ENCODE results near the gene PROX1.

Gene PROX1

GRCh38 chr1:213997772-213998107 lies 10.0 kb downstream of the PROX1 start:
- no peak for DNase-seq (ENCODE audit: low spot score)

DNA sequence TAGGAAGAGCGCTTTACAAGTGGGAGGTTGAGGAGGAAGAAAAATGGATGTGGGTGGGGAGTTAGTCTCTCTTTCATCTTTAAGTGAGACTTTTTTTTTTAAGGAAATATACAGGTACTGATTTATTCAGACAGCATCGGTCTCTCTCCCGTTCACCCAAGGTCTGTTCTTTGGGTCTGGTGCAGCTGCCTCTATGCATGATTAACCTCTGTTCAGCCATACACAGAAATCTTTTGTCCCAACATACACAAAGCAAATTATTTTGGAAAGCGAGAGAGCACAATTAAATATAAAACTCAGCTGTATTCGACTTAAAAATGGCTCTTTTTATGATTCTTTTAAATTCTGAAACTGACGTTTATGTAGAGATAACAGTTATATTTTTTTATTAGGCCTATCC lies 11.0 kb downstream of the PROX1 start:
- no peak for DNase-seq (ENCODE audit: low spot score)

- no peak for DNase-seq (ENCODE audit: low spot score)
These were observed 12.0 kb downstream of the PROX1 start for GRCh38 chr1:213999732-214000131.

GRCh38 chr1:214002060-214002459 lies 14.3 kb downstream of the PROX1 start:
- no peak for DNase-seq (ENCODE audit: low spot score)

GRCh38 chr1:214002472-214002871 lies 14.7 kb downstream of the PROX1 start:
- no peak for DNase-seq (ENCODE audit: low spot score)

GRCh38 chr1:214003233-214003632 lies 15.5 kb downstream of the PROX1 start:
- DNase-seq (ENCODE audit: low spot score), result no peak

DNA sequence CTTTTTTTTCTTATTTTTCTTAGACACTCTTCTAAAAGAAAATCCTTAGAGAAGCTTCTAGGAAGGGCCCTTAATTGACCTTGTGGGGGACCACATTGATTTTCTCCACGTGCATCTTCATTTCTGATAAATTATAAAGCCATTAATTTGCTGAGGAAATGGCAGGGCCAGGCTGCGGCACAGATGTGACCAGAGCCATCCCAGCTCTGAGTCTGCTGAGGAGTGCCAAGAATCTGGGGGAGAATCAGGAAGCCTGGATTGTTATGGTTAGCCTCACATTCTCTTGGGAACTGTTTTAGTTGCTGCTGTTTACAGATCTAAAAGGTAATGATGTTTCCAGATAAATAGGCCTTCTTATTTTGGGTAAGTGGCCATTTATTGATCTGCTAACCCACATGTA lies 16.2 kb downstream of the PROX1 start:
- no peak for DNase-seq (ENCODE audit: low spot score)

- DNase-seq (ENCODE audit: low spot score), result no peak
These were observed 17.0 kb downstream of the PROX1 start for GRCh38 chr1:214004795-214005194.

DNA sequence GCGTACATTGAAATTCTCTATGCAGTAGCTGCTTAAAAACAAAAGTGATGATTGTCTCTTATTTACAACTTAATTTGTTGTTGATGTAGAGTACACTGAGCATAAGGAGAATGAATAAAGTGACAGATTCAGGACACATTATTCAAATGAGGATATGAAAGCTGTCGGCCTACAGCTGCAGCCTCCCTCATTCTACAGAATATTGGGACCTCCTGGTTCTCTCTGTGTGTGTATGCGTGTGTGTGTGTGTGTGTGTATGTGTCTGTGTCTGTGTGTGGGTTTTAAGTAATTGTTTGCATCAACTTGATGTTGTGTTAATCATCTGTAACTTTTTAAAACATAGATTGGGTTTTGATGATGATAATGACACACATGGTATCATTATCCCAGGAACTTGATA lies 17.9 kb downstream of the PROX1 start:
- no peak for DNase-seq (ENCODE audit: low spot score)

- no peak for DNase-seq (ENCODE audit: low spot score)
These were observed 19.1 kb downstream of the PROX1 start for GRCh38 chr1:214006845-214007244.

DNA sequence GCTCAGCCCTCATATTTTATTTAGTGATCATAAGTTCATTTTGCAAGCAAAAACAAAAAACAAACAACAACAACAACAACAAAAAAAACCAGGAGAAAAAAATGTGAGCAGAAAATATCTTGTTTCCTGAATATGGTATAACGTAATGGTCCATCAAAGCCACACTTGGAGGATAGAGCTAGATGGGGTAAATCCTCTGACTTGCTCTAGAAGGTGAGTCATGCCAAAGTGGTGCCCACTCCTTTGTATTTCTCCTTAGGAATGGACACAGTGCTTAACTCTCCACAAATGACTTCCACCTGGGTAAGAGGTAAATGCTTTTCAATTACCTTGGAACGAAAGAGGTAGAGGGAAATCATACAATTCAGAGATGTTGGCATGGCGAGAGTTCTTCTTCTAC lies 20.6 kb downstream of the PROX1 start:
- no peak for DNase-seq (ENCODE audit: low spot score)

DNA sequence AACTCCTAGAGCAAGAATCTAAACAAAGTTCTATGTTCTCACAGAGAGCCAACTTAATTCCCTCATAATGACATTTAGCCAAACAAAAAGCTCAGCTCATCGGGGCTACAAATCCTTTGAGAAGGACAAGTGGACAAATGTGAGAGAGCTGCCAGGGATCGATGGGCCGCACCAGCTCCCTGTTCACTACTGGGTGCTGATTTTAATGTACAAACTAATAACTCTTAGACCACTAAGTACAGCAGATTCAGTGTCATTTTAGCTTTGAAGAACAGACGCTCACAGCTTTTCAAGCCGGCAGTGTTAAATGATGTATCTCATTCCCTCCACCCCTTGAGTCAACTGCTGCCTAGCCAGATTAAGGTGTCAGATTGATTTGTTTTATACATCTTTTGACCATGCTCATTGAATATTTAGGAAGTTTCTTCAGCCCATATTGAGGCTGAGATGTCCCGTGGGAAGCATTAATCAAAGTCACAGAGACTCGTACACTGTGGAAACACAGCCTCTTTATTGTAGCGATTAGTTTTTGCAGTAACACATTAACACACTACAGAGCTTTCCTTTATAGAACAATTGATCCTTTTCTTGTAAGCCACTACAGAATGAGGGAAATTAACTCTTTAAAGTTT lies 21.1 kb downstream of the PROX1 start:
- no peak for DNase-seq (ENCODE audit: low spot score)

DNA sequence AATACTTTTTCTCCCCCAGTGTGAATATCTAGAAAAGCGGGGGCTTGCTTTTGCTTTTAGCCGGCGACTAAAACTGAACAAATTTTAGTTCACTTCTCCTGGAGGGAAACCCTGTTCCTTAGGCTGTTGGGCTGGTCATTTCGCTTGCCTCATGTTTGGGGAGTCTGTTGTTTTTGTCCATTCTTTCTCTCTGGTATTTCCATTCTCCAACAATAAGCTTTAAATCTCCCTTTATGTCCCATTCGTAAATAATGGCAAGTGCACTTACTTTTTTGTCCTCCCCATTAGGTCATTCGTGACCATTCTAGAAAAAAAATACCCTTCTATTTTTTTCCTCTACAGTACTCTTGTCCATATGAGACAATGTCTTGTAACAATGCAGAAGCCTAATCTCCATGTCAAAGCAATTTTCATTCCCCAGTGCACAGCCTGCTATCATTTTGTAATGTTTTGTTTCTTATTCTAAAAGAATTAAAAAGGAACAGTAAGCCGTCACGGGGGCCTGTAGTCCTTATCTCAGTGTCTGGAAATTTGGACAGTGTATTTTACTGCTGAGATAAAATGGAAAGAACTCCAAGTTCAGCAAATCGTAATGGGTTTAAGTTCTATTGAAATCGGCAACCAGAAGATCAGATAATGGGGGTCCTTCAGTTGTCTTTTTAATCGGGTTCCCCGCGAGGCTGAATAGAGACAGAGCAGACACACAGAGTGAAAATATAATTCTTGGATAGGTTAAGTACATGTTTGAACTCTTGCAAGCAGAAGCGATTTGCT lies 21.8 kb downstream of the PROX1 start:
- DNase-seq (ENCODE audit: low spot score), result no peak

GRCh38 chr1:214010197-214010573 lies 22.4 kb downstream of the PROX1 start:
- no peak for DNase-seq (ENCODE audit: low spot score)

- no peak for DNase-seq (ENCODE audit: low spot score)
These were observed 22.9 kb downstream of the PROX1 start for GRCh38 chr1:214010717-214011116.

GRCh38 chr1:214012418-214012817 lies 24.6 kb downstream of the PROX1 start:
- DNase-seq (ENCODE audit: low spot score), result no peak

DNA sequence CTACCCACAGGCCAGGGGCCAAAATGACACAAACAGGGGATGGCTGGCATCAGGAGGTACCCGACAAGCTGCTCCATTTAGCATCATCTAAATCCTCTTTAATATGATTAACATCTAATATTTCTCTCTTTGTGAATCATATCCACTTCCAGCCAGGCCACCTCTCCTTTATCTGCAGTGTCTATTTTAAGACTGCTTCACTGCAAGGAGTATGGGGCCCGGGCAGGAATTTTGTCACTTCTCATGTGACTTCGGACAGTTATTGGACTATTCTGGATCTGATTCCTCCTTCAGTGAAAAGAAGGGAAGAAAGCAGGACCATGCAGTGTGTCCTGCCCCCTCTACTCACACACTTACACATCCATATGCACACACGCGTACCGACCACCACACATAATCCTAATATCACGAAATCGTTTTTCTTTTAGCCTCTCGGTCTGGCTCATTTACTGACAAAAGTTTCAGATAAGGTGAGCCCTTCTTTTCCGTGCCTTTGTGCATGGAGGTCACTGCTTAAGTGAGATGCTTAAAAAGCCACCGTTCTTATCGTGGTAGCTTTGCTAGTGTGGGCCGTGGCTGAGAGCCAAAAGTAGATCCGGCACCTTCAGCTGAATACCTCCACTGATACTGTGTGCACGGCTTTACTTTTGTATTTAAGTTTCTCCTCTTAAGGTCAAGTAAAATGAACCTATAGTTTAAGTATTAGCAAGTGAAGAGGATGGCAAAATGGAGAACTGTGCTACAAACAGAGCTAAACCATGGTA lies 26.0 kb downstream of the PROX1 start:
- no peak for DNase-seq (ENCODE audit: low spot score)

DNA sequence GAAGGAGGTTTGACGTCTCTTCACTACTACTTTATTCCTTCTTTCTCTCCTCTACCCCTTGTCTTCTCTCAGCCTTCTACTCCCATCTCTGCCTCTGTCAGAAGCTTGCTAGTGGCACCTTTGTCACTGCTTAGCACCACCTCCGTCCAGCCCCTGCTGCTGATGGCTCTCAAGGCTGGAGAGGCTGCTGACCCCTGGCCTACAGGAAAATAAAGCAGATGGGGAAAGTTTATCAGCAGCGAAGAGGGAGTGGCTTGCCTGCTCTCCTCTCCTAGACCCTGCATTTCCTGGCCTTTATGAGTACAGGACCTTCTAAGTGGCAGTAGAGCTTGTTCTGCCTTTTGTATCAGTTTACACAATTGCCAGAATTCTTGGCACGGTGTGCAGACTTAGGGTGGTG lies 27.0 kb downstream of the PROX1 start:
- no peak for DNase-seq (ENCODE audit: low spot score)

- DNase-seq (ENCODE audit: low spot score), result no peak
These were observed 29.6 kb downstream of the PROX1 start for GRCh38 chr1:214017191-214017982.

DNA sequence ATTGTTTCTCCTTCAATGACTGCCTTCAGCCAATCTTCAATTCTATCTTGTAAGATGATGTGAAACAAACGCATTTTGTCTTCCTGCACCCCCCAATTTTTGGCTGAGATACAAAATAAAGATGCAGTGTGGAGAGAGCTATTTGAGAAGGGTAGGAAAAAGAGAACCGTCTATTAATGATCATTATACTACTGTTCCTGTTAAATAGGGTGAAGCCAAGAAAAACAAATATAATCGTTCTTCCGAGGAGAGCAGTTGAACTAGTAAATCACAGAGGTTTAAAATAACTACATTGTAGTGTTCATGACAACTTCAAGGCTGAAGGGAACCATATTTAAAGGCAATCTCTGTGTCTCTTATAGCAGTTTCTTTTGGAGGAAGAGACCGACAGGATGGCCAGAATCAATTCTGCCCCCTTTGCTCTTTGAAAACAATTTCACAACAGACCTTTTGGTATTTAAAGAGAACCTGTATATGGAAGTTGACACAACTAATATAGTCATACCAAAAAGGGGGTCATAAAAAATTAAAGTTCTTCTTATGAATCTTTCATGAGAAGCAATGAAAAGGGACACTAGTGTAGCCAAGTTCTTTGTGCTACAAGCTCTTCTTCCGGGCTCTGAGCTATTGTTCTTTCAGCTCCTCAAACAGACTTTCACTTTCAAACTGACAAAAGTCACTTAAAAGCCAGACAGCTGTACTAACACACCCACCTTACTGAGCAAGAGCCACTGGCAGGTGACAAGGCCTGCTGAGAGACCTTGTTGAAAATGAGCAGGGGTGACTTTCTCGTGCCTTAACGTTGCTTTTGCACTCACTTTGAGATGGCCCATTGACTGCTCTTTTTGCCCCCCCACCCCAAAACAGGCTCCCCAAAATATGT lies 30.9 kb downstream of the PROX1 start:
- DNase-seq (ENCODE audit: low spot score), result no peak

GRCh38 chr1:214019499-214019898 lies 31.7 kb downstream of the PROX1 start:
- DNase-seq (ENCODE audit: low spot score), result no peak

Measured in left forelimb (tissue), 1 donor.